ENCODE results near the gene HSPB1. TPM values are rescaled to one million over a fixed set of nuclear protein-coding genes. Genes with fewer than 3 reads are reported as not detected.

Gene HSPB1
- total and polyA plus RNA-seq, 2 donors (not counting 1 experiment from before 2014, with no cell fraction given): 34.0 to 343 TPM

DNA sequence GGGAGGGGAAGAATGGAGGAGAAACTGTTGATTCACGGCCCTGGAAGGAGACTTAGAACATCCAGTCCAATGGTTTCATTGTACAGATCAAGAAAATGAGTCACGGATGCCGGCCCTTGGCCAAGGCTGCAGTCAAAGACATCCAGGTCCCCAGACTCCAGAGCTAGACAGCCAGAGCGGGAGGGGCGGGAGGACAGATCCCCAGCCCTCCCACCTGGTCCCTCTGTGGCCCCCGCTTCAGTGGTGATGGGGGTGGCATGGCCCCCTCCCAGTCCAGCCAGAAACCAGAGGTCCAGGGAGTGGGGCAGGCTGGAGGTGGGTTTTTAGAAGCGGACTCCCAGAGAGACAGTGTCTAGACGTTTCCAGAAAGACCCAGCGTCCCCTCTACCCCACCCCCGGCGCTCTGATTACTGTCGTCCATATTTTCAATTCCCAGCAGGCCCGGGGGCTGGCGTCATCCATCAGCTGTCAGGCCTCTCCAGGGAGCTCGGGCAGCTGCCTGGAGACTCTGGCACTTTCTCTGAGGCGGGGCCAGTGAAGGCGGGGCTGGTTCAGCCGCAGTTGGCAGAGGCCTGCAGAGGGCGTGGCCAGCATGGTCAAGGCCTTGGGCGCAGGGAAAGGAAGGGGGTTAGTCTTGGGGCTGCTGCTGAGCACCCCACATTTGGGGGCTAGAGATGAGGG, 8.0 kb upstream of the HSPB1 start:
- H3K9me3 ChIP-seq (ENCODE audit: control extremely low read depth in 1 of 3, control insufficient read depth in 2 of 3, insufficient read depth in 1 of 3, low read length in 2 of 3): no peaks in the 10 kb centered on the region
- peak; percentile 42 for DNase-seq
- peaks cover 0 to 16% of the 10 kb centered on the region in 2 donors for H3K4me1 ChIP-seq (ENCODE audit: control insufficient read depth in 2 of 2, insufficient read depth in 2 of 2, low read length in 2 of 2)
- H3K4me3 ChIP-seq (ENCODE audit: control extremely low read depth in 1 of 5, extremely low read depth in 1 of 5, insufficient read depth in 1 of 5, low read depth in 2 of 5, low read length in 4 of 5): no peak overlapping the region
- Mint-ChIP-seq H3K27ac (no peak overlapping the region), H3K27me3 (peaks cover 9% of the 10 kb centered on the region), H3K9me3 (ENCODE audit: insufficient read depth) (no peaks in the 10 kb centered on the region), H3K4me1 (peaks cover 11% of the 10 kb centered on the region), H3K4me3 (no peak overlapping the region)
- intact Hi-C loops (cut with micrococcal nuclease): no loop called here
- H3K36me3 ChIP-seq (replicated peaks in 1 of 2; ENCODE audit: control extremely low read depth in 1 of 2, control insufficient read depth in 1 of 2, extremely low read depth in 1 of 2, insufficient read depth in 2 of 2, low read length in 1 of 2): no peaks in the 10 kb centered on the region
- ChIA-PET CTCF (interaction anchor here (1.0 to 8.9 kb wide), 3 partner anchors 12 to 116 kb away, joined by 3 to 119 read pairs (median 6); no protein-coding TSS in a partner anchor), POLR2A (no interaction called here)
- H3K27ac ChIP-seq (ENCODE audit: low read length in 2 of 2): no peak overlapping the region
- no peaks in the 10 kb centered on the region for H4K20me1 ChIP-seq (ENCODE audit: control insufficient read depth, insufficient read depth, low read length, poor library complexity, severe bottlenecking)
- no peaks in the 10 kb centered on the region for H3K79me2 ChIP-seq (ENCODE audit: control insufficient read depth, insufficient read depth, low read length)
- H3K27me3 ChIP-seq (replicated peaks in 1 of 4; ENCODE audit: control extremely low read depth in 1 of 4, control insufficient read depth in 3 of 4, insufficient read depth in 4 of 4, low read length in 3 of 4): peaks cover 0 to 12% (median 2%) of the 10 kb centered on the region in 4 experiments
- peak overlapping the region; percentile 25 for H3K4me2 ChIP-seq (replicated peaks; ENCODE audit: low read depth, low read length, poor library complexity, severe bottlenecking)
- peak overlapping the region; percentile 22 for H2AFZ ChIP-seq (ENCODE audit: insufficient read depth, low read depth, low read length, poor library complexity, severe bottlenecking)
- no peak overlapping the region for H3K9ac ChIP-seq (ENCODE audit: low read length)
- ATAC-seq (ENCODE audit: low read depth): peak; percentile 72
- TF ChIP-seq EZH2 (IDR thresholded peaks at IDR 0.05; ENCODE audit: borderline replicate concordance, insufficient read depth, low read depth, low read length, poor library complexity, severe bottlenecking) (no peak), CTCF (IDR thresholded peaks at IDR 0.05) (no peak)
- 40% methylated on average over 14 of the region's 20 CpGs for WGBS (ENCODE audit: insufficient coverage)
